ENCODE results near the gene ZBTB9. TPM values are rescaled to one million over a fixed set of nuclear protein-coding genes. Genes with fewer than 3 reads are reported as not detected.

Gene ZBTB9
- total RNA-seq, 1 experiment from 2014 or later, result 11.4 TPM

- Mint-ChIP-seq H3K4me1 (ENCODE audit: low read depth, unreplicated experiment) (peaks cover 6% of the 10 kb centered on the region), H3K27me3 (ENCODE audit: insufficient read depth, unreplicated experiment) (peaks cover 4% of the 10 kb centered on the region), H3K36me3 (ENCODE audit: insufficient read depth, unreplicated experiment) (peaks cover 48% of the 10 kb centered on the region), H3K9me3 (ENCODE audit: unreplicated experiment) (no peaks in the 10 kb centered on the region), H3K27ac (ENCODE audit: unreplicated experiment) (peak overlapping the region; percentile 99), H3K4me3 (ENCODE audit: unreplicated experiment) (peak overlapping the region; percentile 90)
- DNase-seq, result no peak
- H3K9me3 ChIP-seq, result no peaks in the 10 kb centered on the region
- H3K4me1 ChIP-seq, result peaks cover 18% of the 10 kb centered on the region
- H3K4me3 ChIP-seq (ENCODE audit: low read depth, low read length), result peak overlapping the region; percentile 68
- CTCF ChIA-PET, result no interaction called here
- BruUV-seq (replicated peaks), result no TSS peak
- POLR2A ChIA-PET, result no interaction called here
- TF ChIP-seq CTCF (IDR thresholded peaks at IDR 0.05; ENCODE audit: insufficient read depth in 1 of 2, low read depth in 1 of 2, low read length in 1 of 2, severe bottlenecking in 1 of 2, unreplicated experiment in 1 of 2), result no peak
- intact Hi-C loops (cut with micrococcal nuclease; ENCODE audit: unreplicated experiment), result no loop called here
- no peaks in the 10 kb centered on the region for H3K27me3 ChIP-seq (replicated peaks; ENCODE audit: control insufficient read depth, insufficient read depth, low read length)
- peaks cover 4% of the 10 kb centered on the region for H3K36me3 ChIP-seq (ENCODE audit: control insufficient read depth, insufficient read depth, low read length)
Measured at GRCh38 chr6:33416386-33417127, 37.8 kb upstream of the ZBTB9 start.

GRCh38 chr6:33417128-33417902, 37.1 kb upstream of the ZBTB9 start:
- H3K9me3 Mint-ChIP-seq (ENCODE audit: unreplicated experiment), result no peaks in the 10 kb centered on the region
- peaks cover 4% of the 10 kb centered on the region for H3K27me3 Mint-ChIP-seq (ENCODE audit: insufficient read depth, unreplicated experiment)
- ChIA-PET POLR2A (interaction anchor here (2.0 kb wide), 1 partner anchor 99 kb away, joined by 5 read pairs; the partner anchor contains the start of gene ZBTB22), CTCF (interaction anchor here (1.1 kb wide), 1 partner anchor 146 kb away, joined by 4 read pairs; the partner anchor contains the start of genes RPS18 and VPS52)
- peaks cover 41% of the 10 kb centered on the region for H3K36me3 Mint-ChIP-seq (ENCODE audit: insufficient read depth, unreplicated experiment)
- peaks cover 6% of the 10 kb centered on the region for H3K4me1 Mint-ChIP-seq (ENCODE audit: low read depth, unreplicated experiment)
- H3K27ac Mint-ChIP-seq (ENCODE audit: unreplicated experiment), result peak overlapping the region; percentile 99
- peaks cover 4% of the 10 kb centered on the region for H3K36me3 ChIP-seq (ENCODE audit: control insufficient read depth, insufficient read depth, low read length)
- DNase-seq, result no peak
- H3K27me3 ChIP-seq (replicated peaks; ENCODE audit: control insufficient read depth, insufficient read depth, low read length), result no peaks in the 10 kb centered on the region
- intact Hi-C loops (cut with micrococcal nuclease; ENCODE audit: unreplicated experiment), result no loop called here
- TF ChIP-seq CTCF (IDR thresholded peaks at IDR 0.05; ENCODE audit: insufficient read depth in 1 of 2, low read depth in 1 of 2, low read length in 1 of 2, severe bottlenecking in 1 of 2, unreplicated experiment in 1 of 2), result no peak
- BruUV-seq (replicated peaks), result TSS peak; percentile 76
- H3K9me3 ChIP-seq, result no peaks in the 10 kb centered on the region
- H3K4me1 ChIP-seq, result peaks cover 18% of the 10 kb centered on the region
- H3K4me3 ChIP-seq (ENCODE audit: low read depth, low read length), result peak overlapping the region; percentile 68
- peak overlapping the region; percentile 90 for H3K4me3 Mint-ChIP-seq (ENCODE audit: unreplicated experiment)

All from Caco-2 (cell line).